Type B pancreatic cell (in vitro differentiated cells): ENCODE measurements around the gene AGBL3. TPM values are rescaled to one million over a fixed set of nuclear protein-coding genes. Genes with fewer than 3 reads are reported as not detected.
A peak's percentile ranks its signal among the peaks of the same experiment; 100 is the strongest.

Experiments used
- DNase-seq: peaks from one replicate; pipeline ENCODE4 v3.0.0; 2021; ENCODE audit warnings: mixed read lengths; ENCODE audit not compliant: unreplicated experiment; ENCODE audit errors: extremely low spot score
- H3K27ac Mint-ChIP-seq: 2 replicates; pipeline ENCODE4 v1.8.0; 2021; ENCODE audit warnings: mild to moderate bottlenecking, mixed read lengths
- H3K27me3 Mint-ChIP-seq: 2 replicates; pipeline ENCODE4 v1.8.0; 2021; ENCODE audit warnings: mixed read lengths
- H3K36me3 Mint-ChIP-seq: 2 replicates; pipeline ENCODE4 v1.8.0; 2021; ENCODE audit warnings: mixed read lengths
- H3K4me1 Mint-ChIP-seq: one replicate; pipeline ENCODE4 v1.8.0; 2021; ENCODE audit warnings: mixed read lengths; ENCODE audit not compliant: unreplicated experiment
- H3K4me3 Mint-ChIP-seq: 2 replicates; pipeline ENCODE4 v1.8.0; 2021; ENCODE audit warnings: mild to moderate bottlenecking, mixed read lengths
- H3K9me3 Mint-ChIP-seq: 2 replicates; pipeline ENCODE4 v1.8.0; 2021; ENCODE audit warnings: mixed read lengths
- CTCF ChIP-seq: fragments of 200-600 bp; sonication (generic); conservative IDR thresholded peaks from 2 replicates; pipeline ENCODE4 v1.5.0; 2021; ENCODE audit warnings: antibody characterized with exemption, mild to moderate bottlenecking
- total RNA-seq: library from RNA; stranded (reverse); gene quantifications from 2 replicates; pipeline ENCODE4 v1.2.1, GENCODE V29; 2021; ENCODE audit warnings: low replicate concordance

The AGBL3 gene
- total RNA-seq, 1 donor from 2014 or later = 3.2 TPM

DNA sequence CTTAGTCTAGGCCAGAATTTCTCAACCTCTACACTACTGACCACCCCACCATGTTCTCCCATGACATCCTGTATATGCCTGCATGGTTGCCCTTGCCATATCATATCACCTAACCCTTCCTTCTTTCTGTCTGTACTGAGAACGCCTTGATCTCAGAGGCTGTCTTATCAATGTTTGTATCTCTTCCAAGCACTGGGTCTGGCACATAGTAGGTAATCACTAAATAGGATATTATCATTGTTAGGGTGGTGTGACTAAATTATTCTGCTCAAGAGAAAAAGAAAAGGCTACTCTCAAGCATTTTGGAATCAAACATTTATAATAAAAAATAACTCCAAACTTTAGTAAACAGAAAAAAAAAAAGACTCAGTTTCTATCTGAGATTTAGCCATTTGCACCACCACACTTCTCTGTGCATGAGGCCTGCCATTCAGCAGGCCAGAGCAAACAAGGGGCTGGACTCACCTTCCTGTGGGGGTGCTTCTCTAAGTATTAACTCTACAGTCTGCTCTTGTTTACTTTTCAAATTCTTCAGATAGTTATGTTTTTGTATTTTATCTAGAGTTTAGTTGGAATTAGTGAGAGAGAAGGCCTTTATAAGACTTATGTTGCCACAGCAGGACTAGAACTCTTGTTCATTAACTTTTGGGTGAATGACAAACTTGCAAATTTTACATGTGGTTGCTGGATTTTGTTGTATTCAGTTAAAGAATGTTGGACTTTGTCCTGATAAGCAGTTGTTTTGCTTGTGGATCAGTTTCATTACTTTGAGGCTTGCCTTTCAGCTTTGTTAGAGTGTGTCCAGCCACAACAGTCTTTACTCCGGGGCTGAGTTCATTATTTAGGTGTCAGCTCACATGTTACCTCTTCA, 5.4 kb downstream of the AGBL3 start:
- TF ChIP-seq CTCF = no peak
- peaks cover 38% of the 10 kb centered on the region for H3K4me1 Mint-ChIP-seq
- peak overlapping the region; percentile 64 for H3K27ac Mint-ChIP-seq
- no peak for DNase-seq
- H3K36me3 Mint-ChIP-seq = peaks cover 40% of the 10 kb centered on the region
- H3K27me3 Mint-ChIP-seq = no peaks in the 10 kb centered on the region
- H3K9me3 Mint-ChIP-seq = no peaks in the 10 kb centered on the region
- peak overlapping the region; percentile 30 for H3K4me3 Mint-ChIP-seq

- no peaks in the 10 kb centered on the region for H3K27me3 Mint-ChIP-seq
- no peak for TF ChIP-seq CTCF
- H3K36me3 Mint-ChIP-seq = peaks cover 41% of the 10 kb centered on the region
- H3K4me1 Mint-ChIP-seq = peaks cover 40% of the 10 kb centered on the region
- peak overlapping the region; percentile 35 for H3K27ac Mint-ChIP-seq
- peak overlapping the region; percentile 10 for H3K4me3 Mint-ChIP-seq
- DNase-seq = no peak
- no peaks in the 10 kb centered on the region for H3K9me3 Mint-ChIP-seq
Observed at GRCh38 chr7:134992626-134993179, 6.4 kb downstream of the AGBL3 start.

GRCh38 chr7:134993877-134994456, 7.7 kb downstream of the AGBL3 start:
- Mint-ChIP-seq H3K27ac (no peak overlapping the region), H3K4me3 (peak overlapping the region; percentile 31), H3K9me3 (no peaks in the 10 kb centered on the region), H3K36me3 (peaks cover 45% of the 10 kb centered on the region), H3K27me3 (no peaks in the 10 kb centered on the region), H3K4me1 (peaks cover 40% of the 10 kb centered on the region)
- TF ChIP-seq CTCF = no peak
- DNase-seq = no peak

DNA sequence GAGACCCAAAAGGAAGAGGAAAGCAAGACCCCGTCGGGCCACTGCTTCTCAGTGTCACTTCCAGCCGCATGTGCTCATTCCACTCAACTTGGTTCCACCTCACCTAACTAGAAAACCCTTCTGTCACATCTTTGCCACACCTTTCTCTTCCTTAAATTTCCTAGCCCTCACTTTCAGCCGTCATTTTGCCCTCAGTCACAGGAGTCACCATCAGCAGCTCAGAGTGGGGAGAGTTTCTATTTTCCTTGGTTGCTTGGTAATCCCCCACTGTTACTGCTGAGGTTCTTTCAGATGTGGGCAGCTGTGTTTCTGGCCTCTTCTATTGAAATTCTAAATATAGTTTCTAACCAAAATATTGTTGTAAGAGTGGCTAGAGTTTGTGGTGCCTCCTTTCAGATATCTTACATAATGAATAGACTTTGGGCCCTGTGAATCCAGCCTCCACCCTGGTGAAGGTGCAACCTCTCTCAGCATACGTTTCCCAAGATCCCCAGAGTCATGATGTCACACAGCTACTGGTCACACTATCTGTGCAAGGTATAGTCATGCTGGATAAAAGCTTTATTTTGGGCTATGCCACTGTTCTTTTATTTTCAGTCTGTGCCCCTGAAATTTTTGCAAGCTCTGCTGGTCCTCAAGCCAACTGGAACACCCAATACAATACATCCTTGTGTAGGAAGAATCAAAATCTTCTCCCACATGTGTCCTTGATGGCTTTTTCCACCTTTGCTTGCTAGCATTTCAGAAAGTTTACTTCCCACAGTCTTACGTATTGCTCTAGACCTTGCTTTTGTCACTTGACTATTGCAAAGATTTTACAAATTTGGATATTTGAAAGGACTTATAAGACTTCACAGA, 9.2 kb downstream of the AGBL3 start:
- no peak for DNase-seq
- H3K9me3 Mint-ChIP-seq = no peaks in the 10 kb centered on the region
- H3K4me3 Mint-ChIP-seq = no peak overlapping the region
- H3K36me3 Mint-ChIP-seq = peaks cover 43% of the 10 kb centered on the region
- no peak overlapping the region for H3K27ac Mint-ChIP-seq
- no peaks in the 10 kb centered on the region for H3K27me3 Mint-ChIP-seq
- TF ChIP-seq CTCF = no peak
- peaks cover 33% of the 10 kb centered on the region for H3K4me1 Mint-ChIP-seq

- Mint-ChIP-seq H3K36me3 (peaks cover 38% of the 10 kb centered on the region), H3K27me3 (no peaks in the 10 kb centered on the region), H3K27ac (no peak overlapping the region), H3K4me3 (no peak overlapping the region), H3K9me3 (no peaks in the 10 kb centered on the region), H3K4me1 (peaks cover 28% of the 10 kb centered on the region)
- no peak for TF ChIP-seq CTCF
- no peak for DNase-seq
Observed at GRCh38 chr7:134996097-134996550, 9.8 kb downstream of the AGBL3 start.
